SKM-1 treated with dmso at 0.1 percent for 144 hours (cell line): Measurements from ENCODE around the gene STK36.
A peak's percentile ranks its signal among the peaks of the same experiment; 100 is the strongest.

Experiments used
- DNase-seq: peaks from one replicate; lab custom pipeline; 2025; ENCODE audit not compliant: unreplicated experiment; lab: John Stamatoyannopoulos, UW

STK36 gene

GRCh38 chr2:218720048-218721041 is 48.5 kb downstream of the STK36 start:
- DNase-seq = no peak

GRCh38 chr2:218721488-218721887 is 49.6 kb downstream of the STK36 start:
- DNase-seq = no peak

GRCh38 chr2:218721934-218722333 is 50.0 kb downstream of the STK36 start:
- no peak for DNase-seq

DNA sequence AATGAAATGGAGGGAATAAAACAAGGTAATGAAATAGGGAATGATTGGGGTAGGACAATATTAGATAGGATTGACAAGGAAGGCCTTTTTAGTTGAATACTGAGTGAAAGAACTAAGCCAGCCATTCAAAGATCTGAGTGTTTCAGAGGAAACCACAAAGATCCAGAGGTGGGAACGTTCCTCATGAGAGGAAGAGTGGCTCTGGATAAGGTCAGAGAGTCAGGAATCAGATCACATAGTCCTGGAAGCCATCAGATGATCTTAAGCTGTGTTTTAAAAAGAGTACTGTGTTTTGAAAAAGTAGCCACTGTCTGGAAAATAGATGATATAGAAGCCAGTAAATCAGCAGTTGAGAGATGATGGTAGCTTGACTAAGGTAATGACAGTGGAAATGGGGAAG is 50.5 kb downstream of the STK36 start:
- no peak for DNase-seq

DNA sequence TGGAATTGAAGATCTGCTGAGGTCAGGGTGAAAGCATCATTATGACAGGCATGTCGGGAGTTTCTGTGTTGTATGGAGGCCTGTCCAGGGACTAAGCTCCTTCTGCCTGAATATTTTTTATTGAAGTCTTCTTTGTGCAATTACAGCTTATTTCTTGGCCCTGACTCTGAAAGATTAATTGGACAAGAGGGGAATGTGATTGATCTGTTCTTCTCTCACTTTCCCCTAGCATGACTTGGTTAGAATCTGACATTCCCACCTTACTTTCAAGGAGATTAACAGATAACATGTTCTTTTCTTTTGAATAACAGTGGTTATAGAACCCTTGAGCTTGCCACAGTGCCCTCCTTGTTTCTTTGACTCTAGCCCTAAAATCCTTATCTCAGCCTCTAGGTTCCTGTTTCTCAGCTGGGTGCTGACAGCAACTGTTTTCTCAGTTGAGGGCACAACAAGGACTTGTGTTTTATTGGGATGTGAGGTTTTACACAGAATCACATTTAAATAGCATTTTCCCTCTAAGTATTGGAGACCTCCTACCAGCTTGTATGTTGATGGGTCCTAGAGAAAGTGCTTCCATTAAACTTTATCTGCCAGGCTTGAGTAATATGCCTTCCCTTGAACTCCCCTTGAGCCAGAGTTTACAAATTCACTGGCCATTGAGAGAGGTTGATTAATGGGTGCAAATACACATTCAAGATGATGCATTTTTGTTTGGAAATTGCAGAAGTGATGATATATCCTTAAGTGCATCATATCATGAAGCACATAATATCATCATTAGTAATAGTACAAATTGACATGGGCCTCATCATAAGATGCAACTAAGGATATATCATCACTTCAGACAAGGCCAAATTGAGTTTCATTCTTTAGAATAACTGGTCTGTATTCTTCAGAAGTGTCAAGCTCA is 51.2 kb downstream of the STK36 start:
- no peak for DNase-seq

DNA sequence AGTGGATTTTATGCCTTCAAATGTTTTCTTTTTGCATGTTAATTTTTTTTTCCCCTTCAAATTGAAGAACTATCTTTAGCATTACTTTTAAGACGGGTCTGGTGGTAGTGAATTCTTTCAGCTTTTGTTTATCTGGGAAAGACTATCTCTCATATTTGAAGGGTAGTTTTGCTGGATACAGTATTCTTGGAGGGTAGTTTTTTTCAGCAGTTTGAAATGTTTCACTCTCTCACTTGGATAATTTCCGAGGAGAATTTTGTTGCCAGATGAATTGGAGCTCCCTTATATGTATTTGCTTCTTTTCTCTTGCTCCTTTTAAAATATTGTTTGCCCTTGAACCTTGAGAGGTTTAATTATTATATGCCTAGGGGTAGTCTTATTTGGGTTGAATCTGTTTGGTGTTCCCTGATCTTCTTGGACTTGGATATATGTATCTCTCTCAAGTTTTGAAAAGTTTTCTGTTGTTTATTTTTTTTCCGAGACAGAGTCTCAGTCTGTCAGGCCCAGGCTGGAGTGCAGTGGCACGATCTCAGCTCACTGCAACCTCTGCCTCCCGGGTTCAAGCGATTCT is 54.2 kb downstream of the STK36 start:
- DNase-seq = no peak

DNA sequence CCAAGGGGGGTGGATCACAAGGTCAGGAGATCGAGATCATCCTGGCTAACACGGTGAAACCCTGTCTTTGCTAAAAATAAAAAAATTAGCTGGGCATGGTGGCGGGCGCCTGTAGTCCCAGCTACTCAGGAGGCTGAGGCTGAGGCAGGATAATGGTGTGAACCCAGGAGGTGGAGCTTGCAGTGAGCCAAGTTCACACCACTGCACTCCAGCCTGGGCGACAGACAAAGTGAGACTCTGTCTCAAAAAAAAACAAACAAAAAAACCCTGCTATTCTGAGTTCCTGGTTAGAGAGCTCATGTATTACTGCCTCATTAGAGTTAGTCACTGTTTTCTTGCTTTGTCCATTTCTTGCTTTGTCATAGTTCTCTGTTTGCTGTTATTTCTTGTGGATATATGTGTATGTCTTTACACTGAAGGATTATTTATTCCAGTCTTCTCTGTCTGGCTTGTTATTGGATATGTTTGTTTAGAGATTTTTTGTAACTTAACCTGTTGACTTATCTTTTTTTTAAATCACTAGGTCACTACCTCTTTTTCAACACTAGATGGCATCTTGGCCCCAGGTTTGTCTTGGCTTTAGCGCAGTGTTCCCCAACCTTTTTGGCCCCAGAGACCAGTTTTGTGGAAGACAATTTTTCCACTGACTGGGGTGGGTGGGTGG is 55.7 kb downstream of the STK36 start:
- DNase-seq = peak; percentile 39

- no peak for DNase-seq
These were observed 57.8 kb downstream of the STK36 start for GRCh38 chr2:218729640-218730039.

GRCh38 chr2:218732052-218732760 is 60.3 kb downstream of the STK36 start:
- DNase-seq = no peak

DNA sequence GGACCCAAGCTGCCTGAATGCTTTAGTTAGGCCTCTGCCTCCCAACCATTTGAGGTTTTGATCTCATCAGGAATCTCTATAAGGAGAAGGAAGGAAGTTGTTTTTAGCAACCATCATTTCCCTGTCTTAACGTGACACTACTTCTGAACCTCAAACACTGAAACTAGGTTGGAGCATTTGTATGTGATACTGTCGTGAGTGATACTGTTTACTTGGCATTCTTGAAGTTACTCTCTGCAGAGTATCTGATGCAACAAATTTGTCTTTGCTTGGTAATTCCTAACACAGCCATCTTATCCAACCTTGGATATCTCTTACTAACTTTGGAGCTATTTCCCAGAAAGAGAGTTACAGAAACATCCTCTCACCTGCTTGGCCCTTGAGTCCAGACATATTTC is 60.9 kb downstream of the STK36 start:
- no peak for DNase-seq

DNA sequence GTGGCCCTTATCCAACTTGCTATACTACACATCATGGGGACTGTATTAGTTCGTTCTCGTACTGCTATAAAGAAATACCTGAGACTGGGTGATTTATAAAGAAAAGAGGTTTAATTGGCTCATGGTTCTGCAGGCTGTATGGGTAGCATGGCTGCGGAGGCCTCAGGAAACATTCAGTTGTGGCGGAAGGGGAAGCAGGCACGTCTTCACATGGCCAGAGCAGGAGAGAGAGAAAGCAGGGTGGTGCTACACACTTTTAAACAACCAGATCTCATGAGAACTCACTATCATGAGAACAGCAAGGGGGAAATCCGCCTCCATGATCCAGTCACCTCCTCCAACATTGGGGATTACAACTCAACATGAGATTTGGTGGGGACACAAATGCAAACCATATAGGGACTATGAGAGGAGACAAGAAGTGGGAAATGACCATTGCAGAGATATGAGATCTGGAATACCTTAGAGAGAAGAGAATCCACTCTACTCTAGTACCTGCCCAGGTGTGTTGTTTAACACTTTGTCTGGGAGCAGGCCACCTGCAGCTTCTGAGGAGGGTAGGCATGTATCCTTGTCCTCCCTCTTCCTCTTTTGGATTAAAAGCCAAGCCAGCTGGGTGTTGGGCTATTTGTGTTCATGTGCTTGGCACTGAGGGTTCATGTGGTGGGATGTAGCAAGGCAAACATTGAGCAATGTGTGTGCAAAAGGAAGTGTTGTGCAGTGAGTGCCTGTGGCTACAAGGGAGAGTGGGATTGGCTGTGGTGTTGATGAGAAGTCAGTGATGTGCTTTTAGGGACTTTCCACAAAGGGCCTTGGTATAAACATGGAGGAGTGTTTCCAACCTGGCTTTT is 61.5 kb downstream of the STK36 start:
- peak; percentile 97 for DNase-seq

GRCh38 chr2:218734190-218734975 is 62.5 kb downstream of the STK36 start:
- no peak for DNase-seq

DNA sequence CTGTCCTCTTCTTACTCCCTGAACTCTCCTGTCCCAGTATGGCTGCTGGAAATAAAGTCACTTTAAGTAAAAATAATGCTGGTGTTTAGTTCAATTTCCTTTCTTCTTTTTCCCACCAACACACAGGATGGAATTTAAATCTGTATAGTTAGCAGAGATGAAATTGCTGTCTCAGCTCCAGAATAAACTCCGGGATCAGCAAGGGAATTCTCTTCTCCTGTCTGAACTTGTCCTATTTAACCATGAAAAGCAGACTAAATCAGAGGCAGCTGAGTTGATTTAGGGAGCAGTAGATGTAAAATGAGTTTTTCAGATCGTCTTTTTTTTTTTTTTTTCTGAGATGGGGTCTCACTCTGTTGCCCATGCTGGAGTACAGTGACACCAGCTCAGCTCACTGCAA is 64.6 kb downstream of the STK36 start:
- no peak for DNase-seq

DNA sequence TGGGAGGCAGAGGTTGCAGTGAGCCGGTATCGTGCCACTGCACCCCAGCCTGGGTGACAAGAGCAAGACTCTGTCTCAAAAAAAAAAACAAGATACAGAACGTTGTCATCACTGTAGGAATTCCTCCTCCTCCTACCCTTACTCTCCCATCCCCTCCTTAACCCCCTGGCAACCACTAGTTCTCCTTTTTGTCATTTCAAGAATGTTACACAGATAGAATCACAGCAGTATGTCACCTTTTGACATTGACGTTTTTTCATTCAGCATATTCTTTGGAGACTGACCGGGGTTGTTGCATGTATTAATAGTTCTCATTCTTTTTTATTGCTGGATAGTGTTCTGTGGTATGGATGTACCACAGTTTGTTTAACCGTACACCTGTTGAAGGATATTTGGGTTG is 71.2 kb downstream of the STK36 start:
- peak; percentile 53 for DNase-seq

DNA sequence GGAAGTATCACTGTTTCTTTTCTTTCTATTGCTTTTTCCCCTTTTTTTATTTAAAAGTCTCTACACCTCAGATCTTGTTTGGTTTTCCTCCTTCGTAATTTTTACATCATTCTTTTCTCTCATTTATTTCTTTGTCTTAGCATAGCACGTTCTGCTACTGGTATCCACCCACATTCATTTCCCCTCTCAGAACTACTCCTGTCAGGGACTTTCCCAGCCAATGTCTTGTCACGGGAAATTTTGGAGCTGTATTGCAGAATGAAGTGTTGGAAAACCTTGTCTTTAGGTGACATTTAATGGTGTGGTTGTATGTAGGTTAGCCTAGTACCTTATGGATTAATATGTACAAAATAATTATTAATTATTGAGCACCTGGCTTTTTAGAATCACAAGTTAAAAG is 72.7 kb downstream of the STK36 start:
- no peak for DNase-seq

- DNase-seq = peak; percentile 93
These were observed 73.3 kb downstream of the STK36 start for GRCh38 chr2:218745160-218745558.

DNA sequence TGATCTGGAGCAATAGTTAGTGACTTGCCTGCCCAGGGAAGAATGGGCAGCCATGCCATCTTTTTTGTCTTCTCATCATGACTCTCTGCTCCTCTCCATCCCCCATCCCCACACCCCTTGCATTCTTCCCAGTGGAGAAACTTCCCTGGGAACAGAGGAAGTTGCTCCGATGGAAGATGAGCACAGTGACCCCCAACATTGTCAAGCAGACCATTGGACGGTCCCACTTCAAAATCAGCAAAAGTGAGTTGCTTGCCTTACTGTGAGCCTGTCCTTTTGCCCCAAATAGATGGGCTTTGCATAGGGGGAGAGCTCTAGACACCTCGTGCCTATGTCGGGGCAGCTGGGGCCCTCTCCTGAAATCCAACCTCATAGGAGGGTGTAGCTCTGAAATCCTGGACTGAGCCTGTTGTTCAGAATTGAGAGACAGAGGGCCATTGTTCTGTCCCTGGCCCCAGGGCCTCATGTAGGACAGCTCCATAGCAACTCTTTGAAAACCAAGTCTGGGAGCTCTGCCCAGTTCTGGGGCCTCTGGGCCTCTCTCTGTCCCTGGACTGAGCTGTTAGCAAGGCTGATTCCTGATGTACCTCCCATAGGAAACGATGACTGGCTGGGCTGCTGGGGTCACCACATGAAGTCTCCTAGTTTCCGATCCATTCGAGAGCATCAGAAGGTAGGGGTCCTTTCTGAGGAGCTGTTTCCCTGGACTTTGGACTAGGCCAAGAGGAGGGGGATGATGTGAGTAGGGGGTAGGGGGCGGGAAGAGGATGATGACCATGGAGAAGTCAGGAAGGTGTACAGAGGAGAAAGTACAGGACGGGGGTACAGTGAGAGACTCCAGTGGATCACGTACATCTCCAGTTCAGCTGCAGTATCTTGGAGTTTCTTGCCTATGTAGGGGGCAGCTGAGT is 73.9 kb downstream of the STK36 start:
- no peak for DNase-seq

- no peak for DNase-seq
These were observed 74.5 kb downstream of the STK36 start for GRCh38 chr2:218746470-218746795.
